Prostate gland (tissue), 2 donors: Measurements from ENCODE around the gene TSPAN10.

Experiments
- POLR2A ChIP-seq: fragments of 450-650 bp; IDR thresholded peaks from one replicate; pipeline ENCODE4 v1.6.1; 2016; ENCODE audit warnings: antibody characterized with exemption, mild to moderate bottlenecking
- POLR2AphosphoS5 ChIP-seq: sonication (generic); formaldehyde crosslinking; IDR thresholded peaks from one replicate; pipeline ENCODE4 v1.6.1; 2017; ENCODE audit warnings: antibody characterized with exemption
- TF ChIP-seq, protein P1 (sequence below), 4 experiments: fragments of 200-600 bp in 2 of 4; fragments of 450-650 bp in 2 of 4; sonication (generic) in 2 of 4; IDR thresholded peaks; 1 replicate in 3 of 4; 2 replicates in 1 of 4; pipeline ENCODE4 v1.5.1; 2016 to 2019; ENCODE audit warnings: antibody characterized with exemption in 4 of 4, mild to moderate bottlenecking in 2 of 4, moderate library complexity in 2 of 4

DNA sequence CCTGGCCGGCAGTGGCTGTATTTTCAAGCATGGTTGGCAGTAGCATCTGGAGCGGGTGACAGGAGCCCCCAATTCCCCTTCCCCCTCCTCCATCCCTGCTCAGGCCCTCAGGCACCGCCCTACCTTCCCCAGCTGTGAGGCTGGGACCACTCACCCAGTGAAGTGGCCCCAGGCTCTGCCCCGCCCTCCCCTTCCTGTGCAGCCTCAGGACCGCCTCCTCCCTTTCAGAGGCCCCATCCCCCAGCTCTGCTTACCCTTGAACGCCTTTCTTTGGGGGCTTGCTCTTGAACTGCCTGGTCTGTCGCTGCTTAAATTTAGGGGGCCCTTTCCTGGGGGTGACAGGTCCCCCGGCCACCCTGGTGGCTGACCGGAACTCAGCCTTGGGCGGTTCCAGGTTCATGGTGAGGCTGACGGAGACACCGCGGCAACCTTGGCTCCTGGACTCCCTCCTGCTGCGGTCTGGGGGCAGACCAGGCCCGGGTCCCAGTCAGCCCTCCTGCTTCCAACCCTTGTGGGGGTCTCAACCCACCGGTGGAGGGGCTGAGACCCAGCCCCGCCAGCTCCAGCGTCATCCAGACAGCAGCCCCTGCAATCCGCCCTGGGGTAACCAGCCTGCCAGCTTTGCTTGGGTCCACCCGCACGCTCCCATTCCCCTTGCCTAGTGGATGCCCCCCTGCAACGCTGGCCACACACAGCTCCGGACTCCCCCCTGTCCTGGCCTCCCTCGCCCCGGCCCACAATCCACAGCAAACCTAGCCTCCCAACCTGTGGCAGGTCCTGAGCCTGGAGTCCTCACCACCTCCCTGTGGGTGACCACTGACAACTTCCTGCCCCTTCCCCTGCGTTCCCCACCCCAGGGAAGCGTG is 16.1 kb downstream of the TSPAN10 start:
- TF ChIP-seq, protein P1, sequence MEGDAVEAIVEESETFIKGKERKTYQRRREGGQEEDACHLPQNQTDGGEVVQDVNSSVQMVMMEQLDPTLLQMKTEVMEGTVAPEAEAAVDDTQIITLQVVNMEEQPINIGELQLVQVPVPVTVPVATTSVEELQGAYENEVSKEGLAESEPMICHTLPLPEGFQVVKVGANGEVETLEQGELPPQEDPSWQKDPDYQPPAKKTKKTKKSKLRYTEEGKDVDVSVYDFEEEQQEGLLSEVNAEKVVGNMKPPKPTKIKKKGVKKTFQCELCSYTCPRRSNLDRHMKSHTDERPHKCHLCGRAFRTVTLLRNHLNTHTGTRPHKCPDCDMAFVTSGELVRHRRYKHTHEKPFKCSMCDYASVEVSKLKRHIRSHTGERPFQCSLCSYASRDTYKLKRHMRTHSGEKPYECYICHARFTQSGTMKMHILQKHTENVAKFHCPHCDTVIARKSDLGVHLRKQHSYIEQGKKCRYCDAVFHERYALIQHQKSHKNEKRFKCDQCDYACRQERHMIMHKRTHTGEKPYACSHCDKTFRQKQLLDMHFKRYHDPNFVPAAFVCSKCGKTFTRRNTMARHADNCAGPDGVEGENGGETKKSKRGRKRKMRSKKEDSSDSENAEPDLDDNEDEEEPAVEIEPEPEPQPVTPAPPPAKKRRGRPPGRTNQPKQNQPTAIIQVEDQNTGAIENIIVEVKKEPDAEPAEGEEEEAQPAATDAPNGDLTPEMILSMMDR (IDR thresholded peaks at IDR 0.05): no peak
- TF ChIP-seq POLR2A: no peak
- no peak for TF ChIP-seq POLR2AphosphoS5
